Esophagus squamous epithelium (tissue), 4 donors: ENCODE data around the gene TMTC1.

ENCODE experiments used
- POLR2A ChIP-seq, 4 donors: fragments of 450-650 bp; IDR thresholded peaks; one replicate each; pipeline ENCODE4 v1.6.1; 2017; ENCODE audit warnings: antibody characterized with exemption in 4 of 4, mild to moderate bottlenecking in 4 of 4, moderate library complexity in 3 of 4
- TF ChIP-seq, protein P1 (sequence below), 6 experiments: fragments of 450-650 bp in 4 of 6; fragments of 200-600 bp in 2 of 6; sonication (generic) in 2 of 6; IDR thresholded peaks; one replicate each; pipeline ENCODE4 v1.5.1; 2016 to 2019; ENCODE audit warnings: antibody characterized with exemption in 6 of 6, mild to moderate bottlenecking in 4 of 6, moderate library complexity in 4 of 6

DNA sequence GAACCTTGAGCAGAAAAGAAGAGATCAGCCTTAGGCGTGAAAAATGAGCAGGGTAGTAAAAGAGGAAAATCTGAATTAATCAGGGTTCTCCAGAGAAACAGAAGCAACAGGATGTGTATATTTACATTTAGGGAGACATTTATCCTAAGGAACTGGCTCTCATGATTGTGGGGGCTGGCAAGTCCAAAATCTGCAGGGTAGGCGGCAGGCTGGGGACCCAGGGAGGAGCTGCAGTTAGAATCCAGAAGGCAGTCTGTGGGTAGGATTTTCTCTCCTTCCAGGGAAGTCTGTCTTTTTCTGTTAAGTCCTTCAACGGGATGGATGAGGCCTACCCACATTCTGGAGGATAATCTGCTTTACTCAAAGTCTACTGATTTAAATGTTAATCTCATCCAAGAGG is 218.8 kb downstream of the TMTC1 start:
- TF ChIP-seq, protein P1, sequence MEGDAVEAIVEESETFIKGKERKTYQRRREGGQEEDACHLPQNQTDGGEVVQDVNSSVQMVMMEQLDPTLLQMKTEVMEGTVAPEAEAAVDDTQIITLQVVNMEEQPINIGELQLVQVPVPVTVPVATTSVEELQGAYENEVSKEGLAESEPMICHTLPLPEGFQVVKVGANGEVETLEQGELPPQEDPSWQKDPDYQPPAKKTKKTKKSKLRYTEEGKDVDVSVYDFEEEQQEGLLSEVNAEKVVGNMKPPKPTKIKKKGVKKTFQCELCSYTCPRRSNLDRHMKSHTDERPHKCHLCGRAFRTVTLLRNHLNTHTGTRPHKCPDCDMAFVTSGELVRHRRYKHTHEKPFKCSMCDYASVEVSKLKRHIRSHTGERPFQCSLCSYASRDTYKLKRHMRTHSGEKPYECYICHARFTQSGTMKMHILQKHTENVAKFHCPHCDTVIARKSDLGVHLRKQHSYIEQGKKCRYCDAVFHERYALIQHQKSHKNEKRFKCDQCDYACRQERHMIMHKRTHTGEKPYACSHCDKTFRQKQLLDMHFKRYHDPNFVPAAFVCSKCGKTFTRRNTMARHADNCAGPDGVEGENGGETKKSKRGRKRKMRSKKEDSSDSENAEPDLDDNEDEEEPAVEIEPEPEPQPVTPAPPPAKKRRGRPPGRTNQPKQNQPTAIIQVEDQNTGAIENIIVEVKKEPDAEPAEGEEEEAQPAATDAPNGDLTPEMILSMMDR (IDR thresholded peaks at IDR 0.05) = no peak
- TF ChIP-seq POLR2A (IDR thresholded peaks at IDR 0.05) = no peak
